Hepatocyte (in vitro differentiated cells): ENCODE data around the gene ZNF439. TPM values are rescaled to one million over a fixed set of nuclear protein-coding genes. Genes with fewer than 3 reads are reported as not detected.

Experiments
- DNase-seq: peaks from one replicate; pipeline ENCODE4 v3.0.0-alpha.2; 2016; ENCODE audit warnings: low spot score
- H2AFZ ChIP-seq: fragments of 200-600 bp; sonication (generic); 2 replicates; pipeline ENCODE4 v1.6.0; 2016; ENCODE audit warnings: antibody characterized with exemption, mild to moderate bottlenecking
- H3K27ac ChIP-seq: fragments of 200-600 bp; sonication (generic); 2 replicates; pipeline ENCODE4 v1.5.1; 2016; ENCODE audit warnings: mild to moderate bottlenecking
- H3K27me3 ChIP-seq: fragments of 200-600 bp; sonication (generic); 2 replicates; pipeline ENCODE4 v1.6.1; 2016
- H3K36me3 ChIP-seq: fragments of 200-600 bp; sonication (generic); replicated peaks from 2 replicates; pipeline ENCODE4 v1.5.1; 2016; ENCODE audit warnings: low read depth; ENCODE audit not compliant: insufficient read depth
- H3K4me1 ChIP-seq: fragments of 200-600 bp; sonication (generic); 2 replicates; pipeline ENCODE4 v1.5.1; 2016; ENCODE audit warnings: mild to moderate bottlenecking, moderate library complexity; ENCODE audit not compliant: insufficient read depth
- H3K4me2 ChIP-seq: fragments of 200-600 bp; sonication (generic); 2 replicates; pipeline ENCODE4 v1.6.0; 2016
- H3K4me3 ChIP-seq: fragments of 200-600 bp; sonication (generic); 2 replicates; pipeline ENCODE4 v1.5.1; 2016; ENCODE audit warnings: mild to moderate bottlenecking
- H3K79me2 ChIP-seq: fragments of 200-600 bp; sonication (generic); 2 replicates; pipeline ENCODE4 v1.6.0; 2017; ENCODE audit warnings: mild to moderate bottlenecking
- H3K9me2 ChIP-seq: fragments of 200-600 bp; sonication (generic); replicated peaks from 2 replicates; pipeline ENCODE4 v1.6.0; 2017; ENCODE audit warnings: mild to moderate bottlenecking; ENCODE audit not compliant: insufficient read depth
- H3K9me3 ChIP-seq: fragments of 200-600 bp; sonication (generic); 2 replicates; pipeline ENCODE4 v1.5.1; 2016; ENCODE audit warnings: low read depth, mild to moderate bottlenecking
- H4K20me1 ChIP-seq: fragments of 200-600 bp; sonication (generic); 2 replicates; pipeline ENCODE4 v1.6.0; 2016; ENCODE audit warnings: mild to moderate bottlenecking; ENCODE audit not compliant: insufficient read depth, poor library complexity, severe bottlenecking
- EZH2 ChIP-seq: fragments of 200-600 bp; sonication (generic); IDR thresholded peaks from 2 replicates; pipeline ENCODE4 v1.6.1; 2016; ENCODE audit warnings: antibody characterized with exemption, mild to moderate bottlenecking, borderline replicate concordance
- EZH2phosphoT487 ChIP-seq: fragments of 200-600 bp; sonication (generic); IDR thresholded peaks from one replicate; pipeline ENCODE4 v1.6.1; 2018; ENCODE audit warnings: antibody characterized with exemption, mild to moderate bottlenecking, low read depth, moderate library complexity; ENCODE audit not compliant: unreplicated experiment, severe bottlenecking
- WGBS: methylation state at CpG from one replicate; pipeline ENCODE4 v1.1.6; 2016; ENCODE audit warnings: low lambda C conversion rate; ENCODE audit errors: missing lambda C conversion rate; 5-methylcytosine and 5-hydroxymethylcytosine counted together
- polyA plus RNA-seq: library from polyadenylated mRNA; unstranded; fragments of >200 nt; fragmentation: Nextera tagmentation; extraction: Ambion mirVana; gene quantifications from 2 replicates; pipeline ENCODE4 v1.2.1, GENCODE V29; 2016
- total RNA-seq: library from RNA; depleted of rRNA; stranded (reverse); fragments of >200 nt; gene quantifications from 2 replicates; pipeline ENCODE4 v1.2.3, GENCODE V29; 2014
- TF ChIP-seq, protein P1 (sequence below): fragments of 200-600 bp; sonication (generic); IDR thresholded peaks from 2 replicates; pipeline ENCODE4 v1.5.1; 2016; ENCODE audit warnings: antibody characterized with exemption, mild to moderate bottlenecking; ENCODE audit not compliant: poor library complexity

Gene ZNF439
- total and polyA plus RNA-seq, 2 experiments from 2014 or later = 2.3 to 3.8 TPM

- DNase-seq = peak; percentile 84
- H3K27me3 ChIP-seq = no peaks in the 10 kb centered on the region
- H3K9me3 ChIP-seq = no peaks in the 10 kb centered on the region
- no peaks in the 10 kb centered on the region for H3K4me1 ChIP-seq
- peak overlapping the region; percentile 62 for H3K4me2 ChIP-seq
- H4K20me1 ChIP-seq = no peaks in the 10 kb centered on the region
- no peaks in the 10 kb centered on the region for H3K36me3 ChIP-seq
- no peak overlapping the region for H2AFZ ChIP-seq
- H3K27ac ChIP-seq = no peak overlapping the region
- TF ChIP-seq, protein P1, sequence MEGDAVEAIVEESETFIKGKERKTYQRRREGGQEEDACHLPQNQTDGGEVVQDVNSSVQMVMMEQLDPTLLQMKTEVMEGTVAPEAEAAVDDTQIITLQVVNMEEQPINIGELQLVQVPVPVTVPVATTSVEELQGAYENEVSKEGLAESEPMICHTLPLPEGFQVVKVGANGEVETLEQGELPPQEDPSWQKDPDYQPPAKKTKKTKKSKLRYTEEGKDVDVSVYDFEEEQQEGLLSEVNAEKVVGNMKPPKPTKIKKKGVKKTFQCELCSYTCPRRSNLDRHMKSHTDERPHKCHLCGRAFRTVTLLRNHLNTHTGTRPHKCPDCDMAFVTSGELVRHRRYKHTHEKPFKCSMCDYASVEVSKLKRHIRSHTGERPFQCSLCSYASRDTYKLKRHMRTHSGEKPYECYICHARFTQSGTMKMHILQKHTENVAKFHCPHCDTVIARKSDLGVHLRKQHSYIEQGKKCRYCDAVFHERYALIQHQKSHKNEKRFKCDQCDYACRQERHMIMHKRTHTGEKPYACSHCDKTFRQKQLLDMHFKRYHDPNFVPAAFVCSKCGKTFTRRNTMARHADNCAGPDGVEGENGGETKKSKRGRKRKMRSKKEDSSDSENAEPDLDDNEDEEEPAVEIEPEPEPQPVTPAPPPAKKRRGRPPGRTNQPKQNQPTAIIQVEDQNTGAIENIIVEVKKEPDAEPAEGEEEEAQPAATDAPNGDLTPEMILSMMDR = peak; percentile 83
- no peak for TF ChIP-seq EZH2phosphoT487
- WGBS = 13% methylated on average over 10 of the region's 10 CpGs
- H3K79me2 ChIP-seq = no peaks in the 10 kb centered on the region
- H3K4me3 ChIP-seq = no peak overlapping the region
- no peaks in the 10 kb centered on the region for H3K9me2 ChIP-seq
Measured at GRCh38 chr19:11881151-11881800, 32.8 kb downstream of the ZNF439 start.

DNA sequence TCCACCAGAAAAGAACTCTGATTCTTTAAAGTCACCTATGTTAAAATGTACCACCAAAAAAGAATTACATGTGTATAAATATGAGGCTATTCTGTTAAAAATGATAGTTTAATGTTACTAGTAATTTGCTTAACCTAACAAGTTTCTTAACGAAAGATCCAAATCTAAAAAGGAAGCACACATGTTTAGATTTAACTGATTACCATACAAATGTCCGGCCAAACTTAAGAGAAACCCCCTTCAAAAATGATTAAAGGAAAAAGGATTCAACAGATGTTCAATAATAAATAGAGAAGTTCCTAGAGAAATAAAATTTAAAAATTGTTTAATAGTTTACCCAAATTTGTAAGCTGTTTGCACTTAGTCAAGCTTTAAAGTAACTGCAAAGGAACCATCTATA, 34.1 kb downstream of the ZNF439 start:
- TF ChIP-seq EZH2phosphoT487 (no peak), EZH2 (no peak)
- TF ChIP-seq, protein P1 = no peak
- Histone ChIP-seq H3K36me3 (no peaks in the 10 kb centered on the region), H3K27ac (no peak overlapping the region), H3K4me3 (no peak overlapping the region), H3K4me2 (no peak overlapping the region), H3K9me2 (no peaks in the 10 kb centered on the region), H3K9me3 (no peaks in the 10 kb centered on the region), H3K79me2 (no peaks in the 10 kb centered on the region), H3K27me3 (no peaks in the 10 kb centered on the region), H2AFZ (no peak overlapping the region), H4K20me1 (no peaks in the 10 kb centered on the region), H3K4me1 (peaks cover 6% of the 10 kb centered on the region)
- no peak for DNase-seq
- WGBS = 86% methylated on average over 2 of the region's 2 CpGs

DNA sequence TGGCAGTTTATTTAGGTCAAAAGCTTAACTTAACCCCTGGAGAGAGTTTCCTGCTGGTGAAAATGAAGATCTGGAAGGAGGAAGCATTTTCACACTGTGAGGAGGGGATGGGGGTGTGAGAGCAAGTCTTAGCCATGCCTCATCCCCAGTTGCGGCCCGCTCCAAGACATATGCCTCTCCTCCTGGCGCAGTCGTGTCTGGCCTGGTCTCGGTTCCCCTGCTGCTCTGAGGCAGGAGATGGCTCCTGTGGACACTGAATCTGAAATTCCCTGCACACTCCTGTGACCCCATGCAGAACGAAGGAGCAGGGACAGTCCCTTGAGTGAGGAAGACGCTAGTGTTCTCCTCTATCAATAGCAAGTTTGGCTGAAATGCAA, 38.7 kb downstream of the ZNF439 start:
- H3K4me3 ChIP-seq = no peak overlapping the region
- H3K36me3 ChIP-seq = no peaks in the 10 kb centered on the region
- H3K9me2 ChIP-seq = no peaks in the 10 kb centered on the region
- no peak for DNase-seq
- peaks cover 9% of the 10 kb centered on the region for H3K9me3 ChIP-seq
- peaks cover 17% of the 10 kb centered on the region for H3K4me1 ChIP-seq
- peak overlapping the region; percentile 98 for H3K27ac ChIP-seq
- no peaks in the 10 kb centered on the region for H3K27me3 ChIP-seq
- H3K79me2 ChIP-seq = peaks cover 35% of the 10 kb centered on the region
- TF ChIP-seq EZH2phosphoT487 = no peak
- TF ChIP-seq, protein P1 = no peak
- no peak for TF ChIP-seq EZH2
- H2AFZ ChIP-seq = peak overlapping the region; percentile 19
- 26% methylated on average over 7 of the region's 7 CpGs for WGBS
- no peaks in the 10 kb centered on the region for H4K20me1 ChIP-seq
- peak overlapping the region; percentile 80 for H3K4me2 ChIP-seq
